GM19238 (cell line): ENCODE measurements around the gene HMGCS2.
"Not testable (repeated sequence)": the region's sequence is repeated elsewhere in the genome, so short reads cannot be mapped to it uniquely, and the experiment has no call there.

Experiments used
- DNase-seq: peaks from one replicate; pipeline ENCODE4 v3.0.0; 2011; ENCODE audit warnings: low spot score; ENCODE audit not compliant: insufficient read length

HMGCS2 gene

DNA sequence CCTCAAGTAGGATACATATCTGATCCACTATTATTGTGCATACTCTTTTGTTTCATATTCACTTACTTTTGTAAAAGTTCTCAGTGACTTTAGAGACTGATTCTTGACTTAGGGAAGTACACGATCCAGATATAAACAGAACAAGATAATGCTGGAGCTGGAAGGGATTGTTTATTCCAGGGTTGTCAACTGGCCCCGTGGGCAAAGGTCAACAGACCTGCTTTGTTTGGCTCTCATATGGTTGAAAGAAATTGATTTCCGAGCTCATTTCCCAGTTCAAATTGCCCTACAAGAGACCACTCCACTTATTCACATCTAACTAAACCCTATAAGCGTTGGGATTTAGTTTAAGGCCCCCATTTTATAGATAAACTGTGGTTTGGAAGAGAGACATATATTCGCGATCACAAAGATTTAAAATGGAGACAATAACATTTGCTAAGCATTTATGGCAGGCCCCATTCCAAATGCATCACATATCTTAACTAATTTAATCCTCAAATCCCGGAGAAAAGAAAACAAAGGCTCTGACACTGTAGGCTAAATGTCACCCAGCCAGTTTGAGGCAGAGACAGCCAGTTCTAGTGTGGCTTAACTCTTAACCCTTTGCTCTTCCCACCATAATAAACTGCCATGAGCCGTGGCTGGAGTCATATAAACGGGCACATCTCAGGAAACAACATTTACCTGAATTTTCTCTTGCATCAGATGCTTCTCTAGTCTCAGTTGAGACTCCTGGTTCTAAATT, 21.9 kb upstream of the HMGCS2 start:
- no peak for DNase-seq

DNA sequence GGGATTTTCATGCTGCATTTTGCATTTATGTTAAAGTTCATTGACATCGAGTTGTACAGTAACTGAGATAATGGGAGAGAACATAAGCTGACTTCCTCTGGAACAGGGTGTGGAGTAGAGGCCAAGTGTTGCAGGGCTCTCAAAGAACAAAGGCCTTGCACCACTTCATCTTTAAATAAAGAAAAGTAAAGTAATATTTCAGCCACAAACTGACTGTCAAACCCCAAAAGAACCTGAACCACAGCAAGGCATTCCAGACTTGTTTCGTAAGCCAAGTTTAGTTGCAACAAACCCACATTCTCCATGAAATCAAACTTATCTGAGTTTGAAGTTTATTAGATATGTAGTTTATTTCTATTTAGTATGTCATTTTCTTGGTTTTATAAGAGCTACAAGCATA, 19.1 kb upstream of the HMGCS2 start:
- no peak for DNase-seq

DNA sequence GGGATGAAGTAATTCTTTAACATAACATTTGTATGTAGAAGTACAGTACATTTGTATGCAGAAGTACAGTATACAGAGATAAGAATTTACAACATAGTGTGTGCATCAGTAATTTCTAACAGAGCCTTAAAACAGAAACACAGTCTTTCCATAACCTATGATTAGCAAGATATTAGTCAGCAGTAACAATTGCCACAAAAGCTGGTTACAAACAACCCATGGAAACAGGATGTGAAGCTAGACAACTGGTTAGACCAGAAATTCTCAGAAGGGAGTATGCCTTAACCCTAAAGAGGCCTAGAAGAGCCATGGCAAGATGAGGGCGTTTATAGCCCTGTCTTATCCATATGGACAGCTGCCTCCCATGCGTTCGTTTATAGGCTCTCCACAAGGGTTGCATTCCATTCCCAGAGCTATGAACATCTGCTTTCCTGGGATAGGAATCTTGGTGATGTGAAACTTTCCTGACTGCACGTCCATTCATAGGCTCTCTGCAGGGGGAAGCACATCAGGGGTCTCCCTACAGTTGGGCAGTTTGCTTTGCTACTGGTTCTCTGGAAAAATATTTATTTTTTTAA, 17.9 kb upstream of the HMGCS2 start:
- not testable (repeated sequence) for DNase-seq

DNA sequence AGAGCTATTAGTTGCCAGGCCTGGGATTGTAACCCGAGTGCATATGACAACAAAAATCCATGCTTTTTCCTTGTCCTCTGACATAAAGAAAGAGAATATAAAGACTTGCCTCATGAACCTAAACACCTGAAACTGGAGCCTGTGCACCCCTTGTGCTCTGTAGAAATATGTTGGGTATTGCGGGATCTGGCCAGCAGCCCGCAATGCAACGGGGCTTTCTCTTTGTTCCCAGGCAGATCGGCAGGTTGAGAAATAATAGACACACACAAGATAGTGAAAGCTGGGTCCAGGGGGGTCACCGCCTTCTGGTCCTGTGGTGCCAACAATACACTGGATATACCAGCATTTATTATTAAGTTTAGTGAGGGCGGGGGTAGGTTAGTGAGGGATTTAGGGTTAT, 17.3 kb upstream of the HMGCS2 start:
- DNase-seq: not testable (repeated sequence)

DNA sequence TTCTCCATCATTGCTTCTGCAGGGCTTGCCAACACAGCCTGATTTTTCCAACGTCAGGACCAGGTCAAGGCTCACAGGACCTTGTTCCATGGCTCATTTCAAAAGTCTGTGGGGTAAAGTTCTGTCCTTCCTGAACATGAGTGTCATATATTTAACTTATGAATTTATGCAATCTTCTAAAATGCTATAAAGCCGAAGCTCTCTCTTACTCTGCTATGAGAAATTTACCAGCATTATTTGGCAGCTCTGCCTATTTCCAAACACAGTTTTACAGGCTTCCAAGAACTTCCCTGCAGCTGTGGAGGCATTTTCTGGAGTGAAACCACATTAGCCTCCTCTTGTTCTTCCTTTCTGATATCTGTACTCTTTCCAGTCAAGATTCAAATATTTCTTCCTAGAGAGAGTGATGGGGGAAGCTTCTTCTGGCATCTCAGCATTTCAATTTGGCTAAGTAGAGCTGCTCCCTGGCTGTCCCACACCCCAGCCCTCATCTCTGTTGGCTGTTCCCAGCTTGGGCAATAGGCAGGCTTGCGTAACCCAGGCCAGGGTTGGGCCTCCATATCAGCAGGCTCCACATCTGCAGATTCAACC, 15.6 kb upstream of the HMGCS2 start:
- no peak for DNase-seq

DNA sequence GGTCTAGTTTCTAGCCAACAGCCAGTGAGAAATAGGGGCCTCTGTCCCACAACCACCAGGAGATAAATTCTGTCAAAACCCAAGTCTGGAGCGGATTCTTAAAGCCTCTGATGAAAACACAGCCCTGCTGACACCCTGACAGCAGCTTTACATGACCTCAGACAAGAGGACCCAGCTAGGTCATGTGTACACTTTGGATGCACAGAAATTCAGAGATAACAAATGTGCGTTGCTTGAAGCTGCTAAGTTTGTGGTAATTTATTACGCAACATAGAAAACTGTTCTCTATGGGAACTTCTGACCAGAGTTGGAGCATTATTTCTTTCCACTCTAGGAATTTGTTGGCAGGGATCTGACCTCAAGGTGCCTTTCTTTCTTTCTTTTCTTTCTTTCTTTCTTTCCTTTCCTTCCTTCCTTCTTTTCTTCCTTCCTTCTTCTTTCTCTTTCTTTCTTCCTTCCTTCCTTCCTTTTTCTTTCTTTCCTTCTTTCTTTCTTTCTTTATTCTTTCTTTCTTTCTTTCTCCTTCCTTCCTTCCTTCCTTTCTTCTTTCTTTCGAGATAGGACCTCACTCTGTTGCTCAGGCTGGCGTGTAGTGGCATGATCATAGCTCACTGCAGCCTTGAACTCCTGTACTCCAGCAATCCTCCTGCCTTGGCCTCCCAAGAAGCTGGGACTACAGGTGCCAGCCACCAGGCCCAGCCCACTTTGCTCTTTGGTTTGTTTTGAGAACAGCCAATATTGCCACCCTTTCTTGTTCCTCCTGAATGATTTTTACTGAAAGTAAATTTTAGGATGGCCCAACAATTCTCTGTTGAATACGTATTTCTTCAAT, 14.9 kb upstream of the HMGCS2 start:
- no peak for DNase-seq

DNA sequence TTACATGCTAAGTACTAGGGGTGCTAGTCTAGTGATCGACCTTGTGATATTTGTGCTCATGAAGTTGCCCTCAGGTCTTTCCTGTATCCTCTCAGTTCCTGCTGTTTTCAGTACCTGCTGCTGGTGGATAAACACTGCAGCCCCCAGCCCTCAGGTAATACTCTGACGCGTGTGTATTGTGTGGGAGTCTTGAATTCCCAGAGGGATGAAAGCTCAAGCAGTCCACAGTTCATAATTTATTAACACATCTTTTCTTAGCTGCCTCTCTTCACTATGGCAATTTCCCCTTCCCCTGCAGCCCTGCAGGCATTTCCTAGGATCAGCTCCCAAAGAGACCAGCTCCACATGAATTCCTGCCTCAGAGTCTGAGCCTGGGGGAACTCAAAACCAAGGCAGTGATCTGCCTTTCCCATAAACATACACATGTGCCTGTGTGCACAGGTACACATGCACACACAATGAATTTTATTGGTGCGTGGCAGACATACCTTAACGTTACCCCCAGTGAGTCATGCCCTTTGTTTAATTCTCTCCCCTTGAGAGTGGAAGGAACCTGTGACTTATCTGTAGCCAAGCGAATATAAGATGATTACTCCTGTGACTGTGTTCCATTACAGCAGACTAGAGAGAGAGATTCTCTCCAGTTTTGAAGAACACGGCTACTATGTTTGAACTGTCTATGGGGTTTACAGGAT, 14.1 kb upstream of the HMGCS2 start:
- DNase-seq: no peak

DNA sequence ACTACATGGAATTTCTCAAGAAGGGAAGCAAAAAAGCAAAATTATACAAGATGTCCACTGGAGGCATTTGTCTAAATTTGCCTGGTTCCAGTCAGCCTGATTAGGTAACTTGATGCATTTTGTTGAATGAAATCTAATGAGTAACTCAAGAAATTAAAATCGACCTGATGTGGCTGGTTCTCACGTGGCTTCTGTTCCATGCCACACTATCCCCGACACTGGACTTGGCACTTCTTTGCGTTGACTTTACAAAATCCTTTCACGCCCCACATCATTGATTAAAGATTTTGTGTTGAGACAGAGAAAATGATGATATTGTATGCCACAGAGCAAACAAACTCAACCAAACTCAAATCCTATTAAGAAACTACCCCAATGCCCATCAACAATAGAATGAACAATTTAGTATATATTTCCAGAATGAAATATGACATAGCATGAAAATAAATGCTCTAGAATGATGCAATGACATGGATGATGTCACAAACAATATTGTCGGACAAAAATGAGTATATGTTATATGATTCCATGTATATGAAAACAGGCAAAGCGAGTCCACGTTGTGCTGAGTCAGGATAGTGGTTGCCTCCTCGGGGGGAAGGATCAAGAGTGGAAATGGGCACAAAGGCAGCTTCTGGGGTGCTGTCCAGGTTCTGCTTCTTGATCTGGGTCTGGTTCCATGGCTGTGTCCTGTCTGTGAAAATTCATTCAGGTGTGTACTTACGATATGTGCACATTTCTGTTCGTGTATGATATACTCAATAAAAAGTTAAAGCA, 12.9 kb upstream of the HMGCS2 start:
- DNase-seq: no peak

DNA sequence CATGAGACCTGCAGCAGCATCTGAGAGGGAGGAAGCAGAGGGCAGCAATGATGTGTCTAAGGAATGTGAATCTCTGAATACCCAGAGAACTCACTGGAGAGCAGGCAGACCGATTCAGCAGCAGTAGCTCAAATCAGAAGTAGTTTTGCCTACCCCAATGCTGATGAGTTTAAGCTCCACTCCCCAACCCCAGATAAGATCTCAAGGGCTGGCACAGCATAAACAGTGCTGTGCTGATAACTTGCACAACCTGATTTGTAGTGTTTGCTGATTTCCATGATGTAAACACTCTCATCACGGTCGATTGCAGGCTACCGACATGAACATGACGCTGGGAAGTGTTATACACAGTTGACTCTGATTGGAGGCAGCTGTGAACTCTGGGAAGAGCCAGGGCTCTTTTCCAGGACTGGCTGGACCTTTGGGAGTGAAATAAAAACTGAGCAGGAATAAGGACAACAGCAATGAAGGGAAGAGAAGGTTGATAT, 11.2 kb upstream of the HMGCS2 start:
- no peak for DNase-seq

DNA sequence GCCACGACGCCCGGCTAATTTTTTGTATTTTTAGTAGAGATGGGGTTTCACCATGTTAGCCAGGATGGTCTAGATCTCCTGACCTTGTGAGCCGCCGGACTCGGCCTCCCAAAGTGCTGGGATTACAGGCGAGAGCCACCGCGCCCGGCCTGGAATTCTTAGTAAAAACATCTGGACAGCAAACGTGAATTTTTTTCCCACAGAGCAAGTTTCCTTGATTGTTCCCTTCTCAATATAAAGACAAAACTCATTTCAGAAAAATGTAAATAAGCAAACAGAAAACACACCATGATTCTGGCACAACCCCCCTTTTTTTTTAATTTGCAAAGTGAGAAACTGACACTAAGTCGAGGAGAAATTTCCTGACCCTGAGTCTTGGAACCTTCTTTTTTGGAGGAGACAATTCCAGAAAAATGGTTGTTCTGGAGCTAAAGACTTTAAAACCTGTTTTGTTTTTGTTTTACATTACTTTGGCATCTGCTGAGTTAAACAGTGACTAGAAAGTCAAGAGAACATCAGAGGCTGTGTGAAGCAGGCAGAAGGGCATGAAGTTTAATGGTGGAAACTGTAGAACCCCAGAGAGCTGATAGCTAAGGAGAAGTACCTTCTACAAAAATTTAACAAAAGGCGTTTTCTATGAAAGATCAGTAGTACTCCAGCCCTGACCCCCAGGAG, 10.3 kb upstream of the HMGCS2 start:
- no peak for DNase-seq

DNA sequence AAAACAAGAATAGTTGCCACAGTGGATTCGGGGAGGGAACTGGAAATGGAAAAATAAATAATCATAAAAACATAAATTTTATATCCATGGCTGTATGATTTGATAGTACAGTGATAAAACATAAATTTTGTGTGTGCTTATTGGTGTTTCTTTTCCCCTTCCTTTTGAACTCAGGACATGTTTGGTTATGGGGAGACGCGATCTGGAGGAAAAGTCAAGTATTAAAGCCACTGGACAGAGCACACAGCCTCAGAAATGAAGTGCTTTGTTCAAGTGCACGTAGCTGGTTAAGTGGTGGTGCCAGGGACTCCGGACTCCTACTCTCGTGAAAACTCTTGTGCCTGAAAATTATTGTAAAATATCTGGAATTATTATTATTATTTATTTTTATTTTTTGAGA, 9.7 kb upstream of the HMGCS2 start:
- DNase-seq: no peak

DNA sequence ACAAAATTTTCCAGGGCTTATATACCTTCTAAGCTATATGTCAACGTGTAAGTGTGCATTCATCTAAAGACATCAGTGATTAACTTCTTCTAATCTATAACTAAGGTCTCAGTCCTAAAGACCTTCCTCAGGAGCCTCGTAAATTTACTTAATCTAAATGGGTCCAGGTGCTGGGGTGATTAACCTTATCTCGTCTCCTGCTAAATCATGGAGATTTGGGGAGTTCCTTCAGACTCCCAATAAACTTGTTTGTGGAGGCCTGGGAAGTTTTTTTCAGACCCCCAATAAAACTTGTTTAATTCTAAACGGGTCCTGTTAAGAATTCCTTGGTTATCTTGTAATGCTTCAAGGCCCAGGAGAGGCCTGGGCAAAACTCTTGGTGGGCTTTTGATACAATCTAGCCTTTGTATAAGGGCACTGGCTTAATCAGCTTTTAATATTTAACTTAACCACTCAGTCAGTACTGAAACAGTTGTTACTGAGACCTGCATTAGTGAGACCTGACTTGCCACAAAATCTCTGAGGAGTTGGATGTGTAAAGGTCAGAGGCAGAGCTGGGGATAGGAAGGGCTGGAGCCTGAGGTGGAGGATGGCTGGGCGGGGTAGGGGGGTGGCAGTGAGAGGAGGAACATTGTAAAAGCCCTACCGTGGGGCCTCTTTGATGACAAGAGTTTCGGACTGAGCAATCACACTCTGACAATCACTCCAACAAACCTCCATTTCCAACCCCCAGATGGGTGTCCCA, 6.2 kb upstream of the HMGCS2 start:
- no peak for DNase-seq

DNA sequence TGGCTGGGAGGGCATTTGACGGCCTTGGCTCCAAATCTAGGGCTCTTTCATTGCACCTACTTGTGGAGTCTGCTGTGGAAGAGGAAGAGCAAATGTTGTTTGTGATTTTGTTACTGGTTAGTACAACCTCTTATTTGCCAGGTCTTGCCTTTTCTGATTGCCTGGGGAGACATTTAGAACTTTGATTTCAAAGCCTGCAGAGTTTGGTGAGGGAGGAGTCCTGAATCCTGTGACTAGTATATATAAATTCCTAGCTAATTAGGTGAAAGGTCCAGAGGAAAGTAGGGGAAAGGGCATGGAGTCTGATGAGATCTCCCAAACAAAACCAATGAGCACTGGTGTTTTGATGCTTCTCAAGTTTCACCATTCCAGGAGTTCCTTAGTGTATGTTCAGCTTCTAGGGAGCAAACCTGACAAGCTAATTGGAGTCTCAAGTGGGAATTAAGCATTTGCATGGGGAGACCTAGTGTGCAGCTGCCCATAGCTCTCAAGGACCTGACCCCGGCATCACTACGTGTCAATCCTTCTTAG, 5.1 kb upstream of the HMGCS2 start:
- no peak for DNase-seq

DNA sequence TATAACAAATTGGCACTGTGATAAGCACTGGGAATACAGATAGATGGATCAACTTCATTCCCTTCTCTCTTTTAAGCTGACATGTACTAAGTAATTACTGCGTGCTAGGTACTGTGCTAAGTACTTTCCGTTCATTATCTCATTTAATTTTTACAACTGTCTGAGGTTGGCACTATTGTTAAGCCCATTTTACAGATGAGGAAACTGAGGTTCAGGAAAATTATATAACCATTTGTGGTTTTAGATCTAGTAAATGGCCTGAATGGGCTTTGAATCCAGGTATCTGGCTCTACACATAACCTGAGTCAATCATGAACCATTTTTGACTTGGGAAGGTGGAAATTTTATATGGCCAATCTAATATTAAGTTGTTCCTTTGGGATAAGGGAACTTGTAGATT, 3.6 kb upstream of the HMGCS2 start:
- no peak for DNase-seq

DNA sequence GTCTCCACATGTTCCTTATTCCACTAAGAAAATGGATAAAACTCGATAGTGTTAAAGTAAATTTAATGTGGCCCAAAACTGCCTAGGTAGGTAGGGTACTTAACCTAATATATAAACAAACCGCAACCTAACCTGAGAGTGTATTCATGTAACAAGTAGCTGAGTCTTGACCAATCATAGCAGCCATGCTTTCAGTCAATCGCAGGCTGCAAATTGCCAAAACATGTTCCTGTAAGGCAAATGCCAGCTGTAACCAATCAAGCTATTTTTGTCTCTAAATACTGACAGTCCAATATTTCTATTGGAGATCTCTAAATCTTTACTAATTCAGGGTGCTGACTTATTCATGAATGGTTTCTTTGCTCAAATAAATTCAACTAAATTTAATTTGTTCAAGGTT, 3.1 kb upstream of the HMGCS2 start:
- no peak for DNase-seq

DNA sequence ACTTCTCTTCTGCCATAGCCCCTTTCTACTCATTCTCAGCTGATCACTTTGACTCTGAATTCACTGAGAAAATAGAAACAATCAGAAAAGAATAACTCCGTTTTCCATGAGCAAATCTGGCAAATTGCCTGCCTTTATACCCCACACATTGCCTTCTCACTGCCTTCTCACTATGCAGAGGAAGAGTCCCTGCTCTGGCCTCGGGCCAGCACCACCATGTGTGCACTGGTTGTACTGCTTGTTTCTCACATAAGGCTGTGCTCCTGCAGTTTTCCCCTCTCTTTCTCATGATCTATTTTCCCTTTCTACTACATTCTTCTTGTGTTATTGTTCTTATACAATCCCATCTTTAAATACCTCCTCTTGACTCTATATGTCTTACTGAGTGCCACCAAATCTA, 2.3 kb upstream of the HMGCS2 start:
- no peak for DNase-seq

DNA sequence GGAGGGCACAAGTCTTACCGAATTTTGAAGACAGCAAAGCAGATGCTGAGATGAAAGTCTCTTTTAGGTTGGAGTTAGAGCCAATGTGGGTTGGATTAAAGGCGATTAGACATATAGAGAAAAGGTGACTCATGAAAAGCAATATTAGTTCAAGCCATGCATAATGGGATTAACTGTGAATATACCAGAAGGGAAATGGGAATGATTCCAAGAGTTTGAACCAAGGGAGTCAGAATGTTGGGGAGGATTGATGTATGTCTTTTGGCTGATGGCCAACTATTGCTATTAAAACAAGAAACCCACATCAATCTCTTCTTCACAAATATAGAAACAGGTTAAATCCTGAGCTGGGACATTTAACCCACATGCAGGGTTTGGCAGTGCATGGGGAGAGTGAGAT, 1.2 kb downstream of the HMGCS2 start:
- no peak for DNase-seq

DNA sequence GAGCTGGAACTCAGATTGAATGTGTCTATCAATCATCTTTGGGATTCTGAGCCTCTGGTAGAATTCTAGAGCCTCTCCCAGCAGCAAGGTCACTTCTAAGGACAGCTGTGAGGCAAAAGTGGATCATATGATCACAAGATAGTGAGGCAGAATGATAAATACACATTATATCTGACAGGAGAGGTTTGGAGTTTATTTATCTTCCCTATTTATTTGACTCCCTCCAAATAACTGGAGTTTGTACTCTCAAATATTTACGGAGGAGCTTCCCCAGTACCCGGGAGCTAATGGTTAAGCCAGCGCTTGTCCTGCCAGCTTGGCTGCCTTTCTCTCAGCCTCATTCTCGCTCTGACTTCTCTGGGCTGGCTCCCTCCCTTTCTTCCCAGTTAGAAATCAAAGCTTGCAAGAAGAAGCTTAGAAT, 2.3 kb downstream of the HMGCS2 start:
- no peak for DNase-seq

DNA sequence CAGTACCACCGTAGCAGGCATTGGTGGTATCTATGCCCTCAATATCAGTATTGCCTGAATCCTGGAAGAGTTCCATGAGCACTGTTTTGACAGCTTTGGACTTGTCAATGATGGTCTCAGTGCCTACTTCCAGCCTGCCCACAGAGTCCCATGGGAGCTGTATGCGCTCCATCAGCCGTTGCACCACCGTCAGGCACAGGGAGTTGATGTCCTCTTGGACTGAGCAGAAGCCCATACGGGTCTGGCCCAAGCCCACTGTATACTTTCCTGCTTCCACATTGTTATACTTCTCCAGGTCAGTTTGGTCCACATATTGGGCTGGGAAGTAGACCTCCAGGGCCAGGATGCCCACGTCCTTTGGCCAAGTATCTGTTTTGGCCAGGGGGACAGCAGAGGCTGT, 4.5 kb downstream of the HMGCS2 start:
- DNase-seq: no peak
